ENCODE data around the gene SHMT2.
"Not testable (repeated sequence)": the region's sequence is repeated elsewhere in the genome, so short reads cannot be mapped to it uniquely, and the experiment has no call there.

Gene SHMT2

DNA sequence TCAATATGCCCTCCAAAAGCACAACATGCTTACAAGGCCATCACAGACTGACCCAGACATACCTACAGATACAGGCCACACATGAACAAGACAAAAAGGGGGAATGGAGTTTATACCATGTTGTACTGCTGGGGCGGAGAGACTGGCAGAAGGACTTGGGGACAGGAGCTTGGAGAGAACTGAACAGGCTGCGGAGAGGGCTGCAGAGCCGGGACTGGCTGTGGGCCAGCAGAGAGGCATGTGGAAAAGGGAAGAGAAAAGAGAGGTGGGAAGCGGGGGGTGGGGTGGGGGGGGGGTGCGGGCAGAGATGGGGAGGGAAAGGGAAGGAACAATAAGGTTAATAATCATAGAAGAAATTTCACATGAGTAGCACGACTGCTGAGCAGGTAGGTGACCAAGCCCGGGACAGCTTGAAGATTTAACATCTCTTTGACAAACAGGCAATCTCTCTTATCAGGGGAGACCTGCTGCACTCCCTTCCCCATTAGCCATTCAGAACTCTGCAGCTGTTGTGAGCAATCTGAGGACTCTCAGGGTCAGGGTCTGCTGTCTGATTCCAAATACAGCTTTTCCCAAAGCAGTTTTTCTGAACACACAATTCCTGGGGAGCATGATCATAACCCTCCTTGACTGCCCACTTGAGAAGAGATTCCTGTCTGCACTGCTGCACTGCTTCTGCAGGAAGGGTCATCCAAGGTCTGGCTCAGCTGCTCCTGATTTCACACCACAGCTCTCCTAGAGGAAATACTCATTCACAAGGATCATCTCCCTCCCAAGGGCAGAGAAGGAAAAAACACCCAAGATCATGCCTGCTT, 43.0 kb downstream of the SHMT2 start:
- no peak for DNase-seq

DNA sequence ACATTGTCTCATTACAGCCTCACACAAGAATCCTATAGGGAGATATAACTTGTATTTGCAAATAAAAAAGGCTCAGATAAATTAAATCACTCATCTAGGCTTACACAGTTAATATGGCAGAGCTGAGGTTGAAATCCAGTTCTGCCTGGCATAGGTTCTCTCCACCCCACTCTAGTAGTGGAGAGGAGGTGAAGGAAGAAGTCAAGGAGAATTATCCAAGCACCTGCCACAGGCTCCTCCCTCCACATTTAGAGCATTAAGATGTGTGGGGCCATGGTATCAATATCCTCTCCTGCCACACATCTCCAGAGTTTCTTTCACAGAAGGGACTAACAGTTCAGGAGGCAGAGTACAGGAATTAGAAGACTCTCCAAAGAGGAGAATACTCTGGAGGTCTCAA, 44.0 kb downstream of the SHMT2 start:
- DNase-seq, result no peak

DNA sequence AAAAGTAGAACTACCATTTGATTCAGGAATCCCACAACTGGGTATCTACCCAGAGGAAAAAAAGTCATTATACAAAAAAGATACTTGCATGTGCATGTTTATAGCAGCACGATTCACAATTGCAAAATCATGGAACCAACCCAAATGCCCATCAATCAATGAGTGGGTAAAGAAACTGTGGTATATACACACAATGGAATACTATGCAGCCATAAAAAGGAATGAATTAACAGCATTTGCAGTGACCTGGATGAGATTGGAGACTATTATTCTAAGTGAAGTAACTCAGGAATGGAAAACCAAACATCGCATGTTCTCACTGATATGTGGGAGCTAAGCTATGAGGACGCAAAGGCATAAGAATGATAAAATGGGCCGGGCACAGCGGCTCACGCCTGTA, 46.7 kb downstream of the SHMT2 start:
- not testable (repeated sequence) for DNase-seq

DNA sequence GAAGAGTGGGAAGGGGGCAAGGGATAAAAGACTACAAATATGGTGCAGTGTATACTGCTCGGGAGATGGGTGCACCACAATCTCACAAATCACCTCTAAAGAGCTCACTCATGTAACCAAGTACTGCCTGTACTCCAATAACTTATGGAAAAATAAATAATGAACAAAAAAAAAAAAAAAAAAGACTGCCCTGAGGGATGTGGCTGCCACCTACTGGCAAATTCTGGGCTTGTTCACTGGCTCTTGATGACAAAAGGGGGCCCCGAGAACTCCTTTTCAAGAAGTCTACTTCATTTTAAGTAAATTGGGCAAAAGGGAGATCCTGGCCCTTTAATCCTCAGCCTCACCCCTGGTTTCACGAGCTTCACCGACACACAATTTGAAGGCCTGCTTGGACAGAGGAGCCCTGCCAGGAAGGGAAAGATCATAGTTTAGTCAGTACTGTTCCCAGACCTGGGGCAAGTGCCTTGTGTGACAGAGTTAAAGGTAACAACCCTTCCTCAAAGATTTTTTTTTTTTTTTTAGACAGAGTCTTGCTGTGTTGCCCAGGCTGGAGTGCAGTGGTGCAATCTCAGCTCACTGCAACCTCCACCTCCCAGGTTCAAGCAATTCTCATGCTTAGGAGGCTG, 47.5 kb downstream of the SHMT2 start:
- no peak for DNase-seq

DNA sequence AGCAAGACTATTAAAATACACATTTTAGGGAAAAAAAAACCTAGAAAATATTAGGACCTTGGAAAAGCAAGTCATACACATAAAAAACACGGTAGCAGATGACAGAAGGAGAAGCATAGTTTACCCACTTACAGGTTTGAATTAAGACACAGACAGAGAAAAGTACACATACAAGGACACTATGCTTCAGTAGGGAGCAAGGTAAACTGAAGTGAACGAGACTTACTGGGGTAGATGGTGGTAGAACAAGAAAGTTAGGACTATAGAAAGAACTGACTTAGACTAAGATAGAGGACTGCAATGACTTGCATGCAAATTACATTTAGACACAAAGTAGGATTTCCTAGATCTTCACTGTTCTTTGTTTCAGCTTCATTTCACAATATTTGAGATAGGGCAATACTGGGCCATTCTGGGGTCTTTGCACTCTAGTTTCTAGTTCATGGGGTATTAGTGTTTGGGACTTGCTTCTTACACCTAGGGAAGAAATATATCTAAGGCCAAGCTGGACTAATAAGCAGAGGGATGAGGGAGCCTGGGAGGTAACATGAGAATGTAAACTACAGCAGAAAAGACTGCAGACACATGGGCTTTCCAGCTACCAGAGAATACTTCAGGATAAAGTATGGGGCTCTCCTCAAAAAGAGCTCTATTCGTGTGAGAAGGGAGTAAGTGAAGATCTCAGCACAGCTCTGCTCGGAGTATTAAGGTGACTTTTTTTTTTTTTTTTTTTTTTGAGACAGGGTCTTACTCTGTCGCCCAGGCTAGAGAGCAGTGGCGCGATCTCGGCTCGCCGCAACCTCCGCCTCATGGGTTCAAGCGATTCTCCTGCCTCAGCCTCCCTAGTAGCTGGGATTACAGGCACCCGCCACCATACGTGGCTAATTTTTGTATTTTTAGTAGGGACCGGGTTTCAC, 49.2 kb downstream of the SHMT2 start:
- no peak for DNase-seq

DNA sequence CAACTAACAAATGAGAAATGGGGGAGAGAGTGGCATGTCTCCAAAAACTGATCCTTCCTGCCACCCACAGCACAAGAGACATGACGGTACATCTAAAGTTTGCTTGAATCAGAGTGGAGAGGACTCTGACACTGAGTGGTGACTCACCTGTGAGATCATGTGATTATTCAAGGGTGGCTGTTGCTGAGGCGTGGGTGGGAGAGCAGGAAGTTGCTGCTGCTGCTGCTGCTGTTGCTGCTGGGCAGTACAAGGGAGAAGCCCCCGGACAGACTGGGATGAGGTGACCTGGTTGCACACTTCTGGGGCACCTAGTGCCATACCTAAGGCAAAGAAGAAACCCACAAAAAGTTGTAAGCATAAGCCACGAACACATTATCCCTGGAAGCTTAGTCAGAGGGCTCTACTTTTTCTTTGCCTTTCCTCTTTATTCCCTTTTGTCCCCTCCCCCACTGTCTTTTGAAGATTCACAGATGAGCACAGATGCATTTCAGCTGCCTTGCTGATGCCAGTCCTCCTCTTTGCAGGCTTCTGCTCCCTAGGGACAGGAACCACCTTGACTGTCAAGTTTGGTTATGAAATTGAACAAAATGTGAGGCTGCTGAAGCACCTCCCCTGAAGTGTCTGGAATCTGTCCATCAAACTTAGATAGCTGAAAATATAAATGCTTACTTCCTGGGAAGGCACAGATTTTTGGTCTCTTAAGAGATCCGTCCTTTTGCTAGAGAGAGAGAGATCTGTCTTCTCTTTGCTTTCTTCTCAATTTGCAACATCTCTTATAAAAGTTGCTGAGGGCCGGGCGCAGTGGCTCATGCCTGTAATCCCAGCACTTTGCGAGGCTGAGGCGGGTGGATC, 50.9 kb downstream of the SHMT2 start:
- peak; percentile 63 for DNase-seq

DNA sequence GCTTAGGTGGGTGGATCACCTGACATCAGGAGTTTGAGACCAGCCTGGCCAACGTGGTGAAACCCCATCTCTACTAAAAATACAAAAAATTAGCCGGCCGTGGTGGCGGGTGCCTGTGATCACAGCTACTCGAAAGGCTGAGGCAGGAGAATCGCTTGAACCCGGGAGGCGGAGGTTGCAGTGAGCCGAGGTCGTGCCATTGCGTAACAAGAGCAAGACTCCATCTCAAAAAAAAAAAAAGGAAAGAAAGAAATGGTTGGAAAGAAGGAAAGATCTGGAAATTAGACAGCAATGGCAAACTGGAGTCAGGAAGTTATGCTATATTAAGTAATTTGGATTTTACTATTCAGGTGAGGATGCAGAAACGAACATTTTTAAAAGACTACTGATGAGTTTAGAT, 52.6 kb downstream of the SHMT2 start:
- DNase-seq, result not testable (repeated sequence)
